AG08395 (cell line): ENCODE results near the gene HOXC9.
"Not testable (repeated sequence)": the region's sequence is repeated elsewhere in the genome, so short reads cannot be mapped to it uniquely, and the experiment has no call there.

Experiments
- DNase-seq: peaks from one replicate; pipeline ENCODE4 v3.0.0; 2012; ENCODE audit warnings: mixed read lengths, low spot score

Gene HOXC9

GRCh38 chr12:54040148-54040494 lies 40.2 kb downstream of the HOXC9 start:
- peak; percentile 73 for DNase-seq

GRCh38 chr12:54040648-54041047 lies 40.7 kb downstream of the HOXC9 start:
- DNase-seq = no peak

- DNase-seq = no peak
Measured at GRCh38 chr12:54041097-54041690, 41.2 kb downstream of the HOXC9 start.

- not testable (repeated sequence) for DNase-seq
Measured at GRCh38 chr12:54042033-54042432, 42.1 kb downstream of the HOXC9 start.

GRCh38 chr12:54042970-54043853 lies 43.3 kb downstream of the HOXC9 start:
- DNase-seq = no peak

GRCh38 chr12:54044425-54045103 lies 44.6 kb downstream of the HOXC9 start:
- DNase-seq = no peak

- no peak for DNase-seq
Measured at GRCh38 chr12:54045401-54045800, 45.4 kb downstream of the HOXC9 start.

- no peak for DNase-seq
Measured at GRCh38 chr12:54045868-54046521, 46.0 kb downstream of the HOXC9 start.

GRCh38 chr12:54046809-54047159 lies 46.8 kb downstream of the HOXC9 start:
- DNase-seq = no peak

GRCh38 chr12:54047160-54047963 lies 47.4 kb downstream of the HOXC9 start:
- DNase-seq = no peak

- DNase-seq = no peak
Measured at GRCh38 chr12:54047964-54048303, 48.0 kb downstream of the HOXC9 start.

- DNase-seq = no peak
Measured at GRCh38 chr12:54048406-54049093, 48.6 kb downstream of the HOXC9 start.

GRCh38 chr12:54049108-54049507 lies 49.1 kb downstream of the HOXC9 start:
- no peak for DNase-seq

- DNase-seq = no peak
Measured at GRCh38 chr12:54050482-54050810, 50.5 kb downstream of the HOXC9 start.

- no peak for DNase-seq
Measured at GRCh38 chr12:54051026-54051842, 51.3 kb downstream of the HOXC9 start.

GRCh38 chr12:54051874-54052437 lies 52.0 kb downstream of the HOXC9 start:
- DNase-seq = no peak

- peak; percentile 64 for DNase-seq
Measured at GRCh38 chr12:54052438-54053002, 52.6 kb downstream of the HOXC9 start.
